Activated T-cell treated with anti-CD3 and anti-CD28 coated beads, Interleukin-2, amount 50 U/mL, for 72 hours (primary cell): ENCODE results near the gene PTPN12. TPM values are rescaled to one million over a fixed set of nuclear protein-coding genes. Genes with fewer than 3 reads are reported as not detected.

Experiments
- ATAC-seq, 2 donors: fragments of 150-1000 bp; cut with Tn5 transposase; replicated peaks in 1 of 2; 2 replicates each; pipeline ENCODE4 v1.10.0; 2021; ENCODE audit warnings: moderate library complexity in 2 of 2, mild to moderate bottlenecking in 1 of 2
- DNase-seq, 2 donors: peaks; one replicate each; pipeline ENCODE4 v3.0.0; 2021 to 2022; ENCODE audit warnings: mixed read lengths in 1 of 2
- H3K27ac Mint-ChIP-seq: one replicate; pipeline ENCODE4 v1.8.0; 2022; ENCODE audit warnings: mild to moderate bottlenecking, moderate library complexity, mixed read lengths
- H3K27me3 Mint-ChIP-seq: one replicate; pipeline ENCODE4 v1.8.0; 2022; ENCODE audit warnings: low read depth, mixed read lengths
- H3K36me3 Mint-ChIP-seq, 2 donors: one replicate each; pipeline ENCODE4 v1.8.0; 2022; ENCODE audit warnings: mixed read lengths in 2 of 2, mild to moderate bottlenecking in 1 of 2; ENCODE audit not compliant: insufficient read depth in 2 of 2
- H3K4me1 Mint-ChIP-seq: one replicate; pipeline ENCODE4 v1.8.0; 2022; ENCODE audit warnings: low read depth, mixed read lengths
- H3K4me3 Mint-ChIP-seq, 2 donors: one replicate each; pipeline ENCODE4 v1.8.0; 2022; ENCODE audit warnings: mild to moderate bottlenecking in 2 of 2, mixed read lengths in 2 of 2, moderate library complexity in 2 of 2
- H3K9me3 Mint-ChIP-seq, 2 donors: one replicate each; pipeline ENCODE4 v1.8.0; 2022; ENCODE audit warnings: mixed read lengths in 2 of 2
- total RNA-seq, 2 donors: library from RNA; stranded (reverse); gene quantifications; one replicate each; pipeline ENCODE4 v1.2.3, GENCODE V29; 2022

The PTPN12 gene
- total RNA-seq, 2 donors from 2014 or later, result 10.5 to 11.1 TPM

DNA sequence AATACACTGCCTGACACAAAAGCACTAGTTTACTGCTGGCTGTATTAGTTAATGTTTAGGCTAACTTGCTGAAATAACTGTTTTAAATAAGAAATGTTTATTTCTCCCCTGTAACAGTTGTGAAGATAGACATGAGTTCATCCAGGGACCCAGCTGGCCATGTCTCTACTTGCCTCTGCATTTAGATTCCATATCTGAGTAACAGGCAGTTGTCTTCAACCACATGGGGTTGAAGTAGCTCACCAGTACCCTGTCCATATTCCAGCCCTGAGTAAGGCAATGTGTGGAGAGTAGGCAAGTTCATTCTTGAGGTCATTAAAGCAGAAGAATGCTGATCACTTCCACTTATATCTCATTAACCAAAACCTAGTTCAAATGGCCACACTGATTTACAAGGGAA is 128.1 kb downstream of the PTPN12 start:
- no peak for ATAC-seq
- Mint-ChIP-seq H3K4me1 (no peaks in the 10 kb centered on the region), H3K36me3 (no peaks in the 10 kb centered on the region), H3K27me3 (no peaks in the 10 kb centered on the region), H3K27ac (no peak overlapping the region), H3K4me3 (no peak overlapping the region), H3K9me3 (no peaks in the 10 kb centered on the region)
- no peak for DNase-seq

DNA sequence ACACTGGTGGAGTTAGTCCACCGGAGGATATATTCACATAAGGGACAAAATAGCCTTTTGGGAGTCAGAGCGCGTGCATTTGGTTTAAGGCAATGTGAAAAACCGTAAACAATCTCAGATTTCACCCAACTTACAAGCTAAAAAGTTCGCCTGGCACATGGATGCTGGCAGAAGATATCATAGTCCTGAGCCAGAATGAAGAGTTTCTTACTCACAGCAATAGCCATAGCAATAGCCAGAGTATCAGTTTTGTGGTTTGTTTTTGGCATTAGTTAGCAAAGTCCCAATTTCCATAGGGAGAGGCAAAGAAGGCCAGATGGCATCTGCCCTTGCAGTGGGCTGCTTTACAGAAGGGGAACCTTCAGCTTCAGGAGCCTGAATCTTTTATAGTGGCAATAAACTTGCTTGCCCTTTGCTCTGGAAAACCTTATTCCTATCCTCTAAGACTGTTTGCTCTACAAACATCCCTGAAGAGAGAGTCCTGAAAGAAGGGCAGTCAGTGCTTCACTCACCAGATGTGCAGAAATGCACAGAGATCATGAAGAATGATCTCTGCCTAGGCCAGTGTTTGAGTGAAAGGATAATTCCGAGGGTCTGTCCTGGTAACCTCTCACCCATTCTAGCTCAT is 130.5 kb downstream of the PTPN12 start:
- H3K4me3 Mint-ChIP-seq, result no peak overlapping the region
- no peaks in the 10 kb centered on the region for H3K36me3 Mint-ChIP-seq
- H3K27ac Mint-ChIP-seq, result no peak overlapping the region
- H3K27me3 Mint-ChIP-seq, result no peaks in the 10 kb centered on the region
- DNase-seq, result no peak
- no peaks in the 10 kb centered on the region for H3K9me3 Mint-ChIP-seq
- no peaks in the 10 kb centered on the region for H3K4me1 Mint-ChIP-seq
- no peak for ATAC-seq

DNA sequence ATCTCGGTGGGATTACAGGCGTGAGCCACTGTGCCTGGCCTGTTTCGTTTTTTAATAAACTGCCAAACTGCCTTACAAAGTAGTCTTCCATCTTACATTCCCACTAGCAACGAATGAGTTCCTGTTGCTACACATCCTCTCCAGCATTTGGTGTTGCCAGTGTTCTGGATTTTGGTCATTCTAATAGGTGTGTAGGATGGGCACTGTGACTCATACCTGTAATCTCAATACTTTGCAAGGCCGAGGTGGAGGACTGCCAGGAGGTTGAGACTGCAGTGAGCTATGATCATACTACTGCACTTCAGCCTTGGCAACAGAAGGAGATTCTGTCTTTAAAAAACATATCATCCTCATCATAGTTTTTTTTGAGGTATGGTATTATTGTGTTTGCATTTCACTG is 137.8 kb downstream of the PTPN12 start:
- H3K27ac Mint-ChIP-seq, result no peak overlapping the region
- H3K36me3 Mint-ChIP-seq, result no peaks in the 10 kb centered on the region
- no peaks in the 10 kb centered on the region for H3K27me3 Mint-ChIP-seq
- peak; percentile 47 to 60 for ATAC-seq
- no peaks in the 10 kb centered on the region for H3K4me1 Mint-ChIP-seq
- no peak overlapping the region for H3K4me3 Mint-ChIP-seq
- no peak for DNase-seq
- H3K9me3 Mint-ChIP-seq, result no peaks in the 10 kb centered on the region

DNA sequence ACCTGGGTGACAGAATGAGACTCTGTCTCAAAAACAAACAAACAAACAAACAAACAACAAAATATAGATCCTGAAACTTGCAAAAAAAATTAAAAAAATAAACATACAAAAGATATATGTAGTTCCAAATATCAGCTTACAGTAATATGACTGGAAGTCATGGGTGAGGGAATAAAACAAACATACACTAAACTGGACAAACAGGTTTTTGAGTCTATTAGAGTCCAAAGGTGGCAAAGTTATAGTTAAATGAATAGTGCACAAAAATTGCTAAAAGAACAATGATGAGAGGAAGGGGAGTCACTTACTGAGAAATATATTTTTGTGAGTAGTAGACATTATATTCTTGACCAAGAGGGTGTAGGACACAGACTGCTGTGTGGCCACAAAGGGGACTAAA is 142.5 kb downstream of the PTPN12 start:
- Mint-ChIP-seq H3K27me3 (no peaks in the 10 kb centered on the region), H3K4me3 (no peak overlapping the region), H3K27ac (no peak overlapping the region), H3K36me3 (peaks cover 3 to 7% of the 10 kb centered on the region in 2 donors), H3K4me1 (no peaks in the 10 kb centered on the region), H3K9me3 (no peaks in the 10 kb centered on the region)
- DNase-seq (no peak), ATAC-seq (no peak)

DNA sequence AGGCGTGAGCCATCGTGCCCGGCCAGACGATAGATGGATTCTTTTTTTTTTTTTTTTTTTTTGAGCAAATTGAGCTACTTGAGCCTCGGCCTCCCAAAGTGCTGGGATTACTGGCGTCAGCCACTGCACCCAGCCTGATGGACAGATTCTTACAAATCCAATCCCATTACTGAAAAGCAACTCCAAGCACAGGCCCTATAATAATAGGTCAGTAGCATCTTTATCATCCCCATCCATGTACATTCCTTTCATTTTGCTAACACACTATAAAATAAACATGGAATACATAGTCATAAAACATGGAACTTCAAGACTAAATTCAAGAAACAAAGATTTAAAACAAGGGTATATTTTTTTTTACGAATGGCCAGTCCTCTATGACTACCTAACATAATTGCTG is 143.2 kb downstream of the PTPN12 start:
- Mint-ChIP-seq H3K27ac (no peak overlapping the region), H3K4me1 (no peaks in the 10 kb centered on the region), H3K9me3 (no peaks in the 10 kb centered on the region), H3K4me3 (no peak overlapping the region), H3K27me3 (no peaks in the 10 kb centered on the region), H3K36me3 (peaks cover 3 to 7% of the 10 kb centered on the region in 2 donors)
- DNase-seq (no peak), ATAC-seq (no peak)

DNA sequence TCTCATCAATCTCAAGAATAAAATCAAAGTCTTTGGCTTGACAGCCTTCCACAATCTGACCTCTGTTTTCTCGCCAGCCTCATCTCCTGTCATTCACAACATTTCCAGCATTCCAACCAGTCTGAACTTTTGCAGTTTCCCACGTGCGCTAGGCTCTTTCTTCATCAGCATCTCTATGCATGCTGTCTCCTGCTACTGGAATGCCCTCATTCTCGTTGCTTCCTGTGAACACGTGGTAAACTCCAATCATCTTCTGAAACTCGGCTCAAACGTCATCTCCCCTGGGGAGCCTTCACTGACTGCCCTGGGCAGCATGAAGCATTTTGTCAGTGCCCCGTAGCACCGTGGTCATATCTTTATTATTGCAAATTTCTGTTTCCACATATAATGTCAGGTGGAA is 146.9 kb downstream of the PTPN12 start:
- no peak for DNase-seq
- no peak overlapping the region for H3K27ac Mint-ChIP-seq
- peaks cover 6 to 13% of the 10 kb centered on the region in 2 donors for H3K36me3 Mint-ChIP-seq
- H3K4me1 Mint-ChIP-seq, result peaks cover 18% of the 10 kb centered on the region
- no peak for ATAC-seq
- no peak overlapping the region for H3K4me3 Mint-ChIP-seq
- H3K27me3 Mint-ChIP-seq, result no peaks in the 10 kb centered on the region
- H3K9me3 Mint-ChIP-seq, result peaks cover 0 to 4% of the 10 kb centered on the region in 2 donors

DNA sequence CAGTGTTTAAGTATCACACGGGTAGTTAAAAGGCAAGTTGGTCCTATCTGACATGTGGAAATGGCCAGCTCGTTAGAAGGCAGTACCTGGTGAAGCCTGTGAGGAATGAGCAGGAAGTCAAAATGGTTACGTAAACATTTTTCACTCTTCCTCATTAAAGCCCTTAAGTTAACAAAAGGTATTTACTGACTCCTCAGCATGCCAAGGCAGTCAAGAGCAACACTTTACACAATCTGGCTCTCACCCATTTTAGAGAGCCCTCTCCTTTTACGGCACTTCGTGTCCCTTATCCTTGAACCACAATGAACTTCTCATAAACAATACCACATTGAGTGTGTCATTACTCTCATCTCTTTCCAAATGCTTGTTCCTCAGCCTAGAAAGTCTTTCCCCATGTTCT is 148.1 kb downstream of the PTPN12 start:
- Mint-ChIP-seq H3K27ac (no peak overlapping the region), H3K27me3 (no peaks in the 10 kb centered on the region), H3K9me3 (peaks cover 0 to 4% of the 10 kb centered on the region in 2 donors), H3K4me1 (peaks cover 18% of the 10 kb centered on the region), H3K36me3 (peaks cover 6 to 13% of the 10 kb centered on the region in 2 donors), H3K4me3 (no peak overlapping the region)
- ATAC-seq (no peak), DNase-seq (no peak)

DNA sequence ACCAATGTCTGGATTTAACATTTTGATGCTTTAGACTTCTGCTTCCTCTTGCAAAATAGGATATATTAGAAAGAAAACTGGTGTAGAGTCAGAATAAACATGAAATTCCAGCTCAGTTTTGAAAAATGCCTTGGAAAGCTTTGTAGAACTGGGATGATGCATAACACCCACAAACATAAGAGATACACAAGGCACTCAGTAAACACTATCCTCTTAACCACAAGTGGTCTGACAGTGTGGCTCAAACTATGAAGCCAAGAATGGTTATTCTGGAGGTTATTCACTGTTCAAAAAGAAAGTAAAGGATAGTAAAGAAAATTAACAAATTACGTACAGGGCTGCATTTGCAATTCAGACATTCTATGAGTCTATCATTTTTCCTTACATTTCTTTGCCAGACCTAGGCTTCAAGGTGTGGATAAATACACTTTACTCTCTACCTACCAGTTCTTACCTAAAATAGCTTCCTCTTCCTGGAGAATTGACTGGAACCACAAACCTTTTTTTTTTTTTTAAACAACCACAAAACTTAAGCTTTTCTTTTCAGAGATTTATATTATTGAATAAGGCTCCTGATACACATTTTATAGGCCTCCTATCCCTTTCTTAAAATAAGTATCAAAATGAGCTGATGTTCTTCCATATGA is 150.1 kb downstream of the PTPN12 start:
- Mint-ChIP-seq H3K36me3 (peaks cover 6 to 13% of the 10 kb centered on the region in 2 donors), H3K9me3 (peaks cover 0 to 4% of the 10 kb centered on the region in 2 donors), H3K27me3 (no peaks in the 10 kb centered on the region), H3K4me1 (peaks cover 18% of the 10 kb centered on the region), H3K4me3 (peak overlapping the region in 1 of 2 donors; percentile 40), H3K27ac (peak overlapping the region; percentile 56)
- no peak for DNase-seq
- no peak for ATAC-seq

DNA sequence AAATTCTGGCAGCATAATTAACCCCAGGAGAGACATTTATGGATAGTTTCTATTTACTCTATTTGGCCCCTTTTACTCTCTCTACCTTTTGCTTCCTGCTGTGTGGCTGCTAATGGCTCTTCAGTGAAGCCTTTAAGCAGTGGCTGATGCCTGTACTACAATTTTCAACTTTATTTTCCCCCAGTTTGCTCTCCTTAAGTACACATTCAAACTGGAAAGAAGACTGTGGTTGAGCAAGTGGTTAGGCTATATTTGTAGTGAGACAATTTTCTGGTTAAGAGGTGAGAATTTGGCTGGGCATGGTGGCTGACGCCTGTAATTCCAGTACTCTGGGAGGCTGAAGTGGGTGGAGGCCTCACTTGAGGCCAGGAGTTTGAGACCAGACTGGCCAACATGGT is 150.7 kb downstream of the PTPN12 start:
- peaks cover 18% of the 10 kb centered on the region for H3K4me1 Mint-ChIP-seq
- peak; percentile 62 for ATAC-seq
- H3K36me3 Mint-ChIP-seq, result peaks cover 6 to 9% of the 10 kb centered on the region in 2 donors
- H3K27me3 Mint-ChIP-seq, result no peaks in the 10 kb centered on the region
- H3K9me3 Mint-ChIP-seq, result peaks cover 0 to 4% of the 10 kb centered on the region in 2 donors
- peak; percentile 14 to 16 for DNase-seq
- H3K4me3 Mint-ChIP-seq, result peak overlapping the region in 1 of 2 donors; percentile 40
- H3K27ac Mint-ChIP-seq, result peak overlapping the region; percentile 56

Other genes with a start within 250 kb of the PTPN12 start
- 1 to 10 TPM; 4.9 to 5.0 TPM for gene GSAP, start 120.9 kb upstream of the PTPN12 start, total RNA-seq
- 10 to 100 TPM; 14.9 to 19.2 TPM for gene RSBN1L, start 159.2 kb downstream of the PTPN12 start, total RNA-seq